Activated CD8-positive, alpha-beta T cell treated with anti-CD3 and anti-CD28 coated beads for 36 hours (primary cell): ENCODE results near the gene DACH1. TPM values are rescaled to one million over a fixed set of nuclear protein-coding genes. Genes with fewer than 3 reads are reported as not detected.

Source experiments
- ATAC-seq: fragments of 200-7000 bp; cut with Tn5 transposase; one replicate; pipeline ENCODE4 v1.10.0; 2021; ENCODE audit warnings: mild to moderate bottlenecking, moderate library complexity
- CTCF ChIA-PET: fragments of 350-600 bp; sonication (Branson Sonifier 250); formaldehyde crosslinking; loops from one replicate; lab custom pipeline; 2021; ENCODE audit warnings: antibody characterized with exemption; lab: Charles Lee
- POLR2A ChIA-PET: fragments of 350-600 bp; sonication (Branson Sonifier 250); formaldehyde crosslinking; loops from one replicate; lab custom pipeline; 2021; ENCODE audit warnings: antibody characterized with exemption; lab: Charles Lee
- DNase-seq: peaks from one replicate; pipeline ENCODE4 v3.0.0-alpha.2; 2020
- H3K27ac Mint-ChIP-seq: one replicate; pipeline ENCODE4 v1.8.0; 2021; ENCODE audit warnings: mild to moderate bottlenecking, mixed read lengths
- H3K27me3 Mint-ChIP-seq: one replicate; pipeline ENCODE4 v1.8.0; 2021; ENCODE audit warnings: mixed read lengths
- H3K36me3 Mint-ChIP-seq: one replicate; pipeline ENCODE4 v1.8.0; 2021; ENCODE audit warnings: low read depth, mixed read lengths
- H3K4me1 Mint-ChIP-seq: one replicate; pipeline ENCODE4 v1.8.0; 2021; ENCODE audit warnings: low read depth, mixed read lengths
- H3K4me3 Mint-ChIP-seq: one replicate; pipeline ENCODE4 v1.8.0; 2021; ENCODE audit warnings: mild to moderate bottlenecking, moderate library complexity, mixed read lengths
- H3K9me3 Mint-ChIP-seq: one replicate; pipeline ENCODE4 v1.8.0; 2021; ENCODE audit warnings: mixed read lengths
- CTCF ChIP-seq: fragments of 200-600 bp; IDR thresholded peaks from one replicate; pipeline ENCODE4 v1.8.0; 2022; ENCODE audit warnings: antibody characterized with exemption, mild to moderate bottlenecking
- intact Hi-C: fragments of 100-400 bp; cut with micrococcal nuclease; formaldehyde crosslinking; loops from one replicate; pipeline ENCODE4 v1.10.0; 2022
- total RNA-seq, 2 experiments: library from RNA; stranded (reverse); gene quantifications; one replicate each; pipeline ENCODE4 v1.2.3, GENCODE V29; 2021

The DACH1 gene
- total RNA-seq, 2 experiments from 2014 or later = not detected

- H3K36me3 Mint-ChIP-seq = no peaks in the 10 kb centered on the region
- no peaks in the 10 kb centered on the region for H3K4me1 Mint-ChIP-seq
- POLR2A ChIA-PET = no interaction called here
- H3K27ac Mint-ChIP-seq = no peak overlapping the region
- no peak for ATAC-seq
- CTCF ChIA-PET = no interaction called here
- intact Hi-C loops = no loop called here
- no peaks in the 10 kb centered on the region for H3K27me3 Mint-ChIP-seq
- no peak for DNase-seq
- no peak for TF ChIP-seq CTCF
- no peak overlapping the region for H3K4me3 Mint-ChIP-seq
- no peaks in the 10 kb centered on the region for H3K9me3 Mint-ChIP-seq
Measured at GRCh38 chr13:71624653-71625600, 242.1 kb downstream of the DACH1 start.

- intact Hi-C loops = no loop called here
- Mint-ChIP-seq H3K9me3 (no peaks in the 10 kb centered on the region), H3K36me3 (no peaks in the 10 kb centered on the region), H3K27ac (no peak overlapping the region), H3K4me1 (no peaks in the 10 kb centered on the region), H3K4me3 (no peak overlapping the region), H3K27me3 (no peaks in the 10 kb centered on the region)
- no peak for TF ChIP-seq CTCF
- CTCF ChIA-PET = no interaction called here
- POLR2A ChIA-PET = no interaction called here
- no peak for DNase-seq
- ATAC-seq = no peak
Measured at GRCh38 chr13:71621174-71622124, 245.6 kb downstream of the DACH1 start.

- Mint-ChIP-seq H3K4me3 (no peak overlapping the region), H3K4me1 (no peaks in the 10 kb centered on the region), H3K27me3 (no peaks in the 10 kb centered on the region), H3K9me3 (no peaks in the 10 kb centered on the region), H3K36me3 (no peaks in the 10 kb centered on the region), H3K27ac (no peak overlapping the region)
- POLR2A ChIA-PET = no interaction called here
- CTCF ChIA-PET = no interaction called here
- no peak for DNase-seq
- intact Hi-C loops = no loop called here
- ATAC-seq = no peak
- no peak for TF ChIP-seq CTCF
Measured at GRCh38 chr13:71619096-71619495, 247.9 kb downstream of the DACH1 start.

- Mint-ChIP-seq H3K27ac (no peak overlapping the region), H3K36me3 (no peaks in the 10 kb centered on the region), H3K4me3 (no peak overlapping the region), H3K27me3 (no peaks in the 10 kb centered on the region), H3K4me1 (no peaks in the 10 kb centered on the region), H3K9me3 (no peaks in the 10 kb centered on the region)
- DNase-seq (no peak), ATAC-seq (no peak)
- TF ChIP-seq CTCF = no peak
- intact Hi-C loops = no loop called here
- ChIA-PET POLR2A (no interaction called here), CTCF (no interaction called here)
Measured at GRCh38 chr13:71618159-71618558, 248.8 kb downstream of the DACH1 start.
